ENCODE results near the gene CPNE8.

The CPNE8 gene

GRCh38 chr12:38905480-38906351 is at the start of gene CPNE8:
CPNE8 (minus strand) TSS chr12:38905591; CDS start chr12:38905534, 57 bp downstream.
- peak in 52 of 56 donors; percentile 16 to 79 (median 50) for DNase-seq

- no peak for DNase-seq
Measured at GRCh38 chr12:38954238-38954873, 49.0 kb upstream of the CPNE8 start.

DNA sequence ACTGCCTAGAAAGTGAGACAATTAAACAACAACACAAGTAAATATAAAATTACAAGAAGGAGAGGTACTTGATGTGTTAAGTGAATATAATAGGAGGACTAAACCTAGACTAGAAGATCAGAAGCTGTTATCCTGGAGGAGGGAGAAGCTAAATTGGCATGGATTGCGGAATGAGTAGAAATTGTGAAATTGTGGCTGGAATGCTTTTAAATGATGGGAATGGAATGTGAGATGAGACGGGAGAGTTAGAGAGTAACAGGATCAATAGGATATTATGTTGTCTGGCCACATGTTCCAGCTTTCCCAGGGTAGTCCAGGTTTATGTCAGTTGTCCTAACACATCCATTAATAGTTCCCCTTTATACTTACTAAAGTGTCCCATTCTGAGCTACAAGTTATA is 44.0 kb upstream of the CPNE8 start:
- no peak for DNase-seq

DNA sequence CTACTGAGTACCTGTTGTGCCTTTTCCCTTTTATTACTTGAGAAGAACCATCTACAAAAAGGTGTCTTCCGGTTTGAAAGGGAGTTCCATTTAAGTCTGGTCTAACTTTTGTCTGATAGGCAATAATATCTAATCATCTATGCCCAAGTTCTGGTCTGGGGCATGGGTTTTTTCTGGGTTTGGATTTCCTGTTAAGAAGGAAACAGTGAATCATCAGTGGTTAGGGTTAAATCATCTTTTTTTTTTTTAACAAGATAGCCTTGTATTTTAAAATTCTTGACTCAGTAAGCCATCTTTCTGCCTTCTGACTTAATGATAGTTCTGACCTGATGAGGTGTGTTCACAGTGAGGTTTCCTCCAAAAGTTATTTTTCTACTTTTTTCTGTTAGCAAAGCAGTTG is 29.3 kb upstream of the CPNE8 start:
- no peak for DNase-seq

- no peak for DNase-seq
Measured at GRCh38 chr12:38934078-38934584, 28.7 kb upstream of the CPNE8 start.

DNA sequence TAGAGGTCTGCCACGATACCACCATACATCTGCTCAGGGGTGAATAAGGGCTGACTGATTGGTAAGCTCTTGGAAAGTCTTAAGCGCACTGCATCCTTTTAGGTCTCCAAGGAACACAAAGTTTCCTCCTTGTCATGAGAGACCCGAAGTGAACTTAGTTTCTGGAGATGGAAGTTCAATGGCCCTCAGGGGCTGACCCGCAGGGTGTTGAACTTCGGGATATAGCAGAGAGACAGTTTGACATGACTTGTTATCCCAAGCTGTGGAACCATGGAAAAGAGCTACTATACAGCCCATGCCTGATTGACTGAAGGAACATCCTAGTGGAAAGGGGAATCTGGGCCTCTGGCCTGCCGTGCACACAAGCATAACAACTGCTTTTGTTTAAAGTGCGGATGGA is 26.9 kb upstream of the CPNE8 start:
- no peak for DNase-seq

DNA sequence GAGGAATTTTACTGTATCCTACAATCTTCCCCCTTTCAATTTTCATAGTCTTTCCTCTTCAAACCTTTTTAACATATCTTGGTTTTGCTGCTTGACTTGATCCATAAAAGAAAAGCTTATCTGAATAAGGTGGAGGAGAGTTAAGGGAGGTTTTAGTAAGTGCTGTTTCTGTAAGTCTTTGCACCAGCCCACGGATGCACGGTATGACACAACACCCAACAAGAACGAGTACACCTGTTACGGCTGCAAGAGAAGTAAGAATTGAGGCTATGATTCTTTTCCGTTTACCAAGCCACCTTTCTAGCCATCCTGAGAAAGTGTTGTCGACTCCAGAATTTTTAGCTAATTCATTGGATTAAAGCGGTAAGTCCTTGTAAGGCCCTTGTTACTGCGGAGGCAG is 26.1 kb upstream of the CPNE8 start:
- no peak for DNase-seq

DNA sequence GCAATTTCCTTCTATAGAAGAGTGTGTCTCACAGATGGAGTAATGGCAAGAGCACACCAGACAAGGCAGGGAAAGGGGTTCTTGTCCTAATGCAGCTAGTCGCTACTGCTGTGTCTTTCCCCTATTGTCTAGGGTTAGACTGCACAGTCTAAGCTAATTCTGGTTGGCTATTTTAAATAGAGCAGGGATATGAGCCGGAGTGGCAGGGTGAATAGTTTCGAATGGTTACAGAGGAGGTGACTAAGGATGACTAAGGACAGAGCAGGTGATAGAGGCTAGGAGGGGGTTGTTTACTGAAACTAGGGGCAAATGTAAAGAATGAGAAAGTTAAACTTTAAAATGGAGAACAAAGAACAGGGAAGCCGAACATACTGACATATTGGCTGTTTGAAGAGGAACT is 25.6 kb upstream of the CPNE8 start:
- DNase-seq: no peak

- DNase-seq: no peak
Measured at GRCh38 chr12:38926501-38926900, 21.1 kb upstream of the CPNE8 start.

DNA sequence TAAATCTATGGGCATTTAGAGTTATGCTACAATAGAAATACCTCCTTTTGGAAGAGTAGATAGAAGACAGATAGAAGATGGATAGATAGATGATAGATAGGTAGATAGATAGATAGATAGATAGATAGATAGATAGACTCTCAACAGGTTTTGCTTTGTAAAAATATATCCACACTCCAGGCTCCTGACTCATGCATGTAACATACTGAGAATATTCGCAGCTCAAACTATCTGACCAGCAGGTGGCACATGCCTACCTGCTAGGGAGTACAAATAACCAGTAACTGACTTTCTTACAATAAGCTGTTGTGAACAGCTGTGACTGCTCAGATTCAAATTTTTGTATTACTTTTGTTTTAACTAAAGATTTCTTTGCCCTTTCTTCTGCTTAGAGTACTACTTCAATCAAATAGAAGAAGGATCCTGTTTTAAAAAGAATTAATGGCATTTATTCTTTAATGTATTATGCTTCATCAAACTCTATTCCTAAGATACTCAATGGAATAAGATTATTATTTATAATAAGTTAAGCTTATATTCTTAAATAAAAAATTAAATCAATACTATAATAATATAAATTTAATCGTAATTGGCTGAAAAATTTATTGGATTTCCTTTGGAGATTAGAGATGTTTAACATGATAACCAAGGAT is 15.8 kb upstream of the CPNE8 start:
- DNase-seq: peak in 4 of 56 donors; percentile 0 to 10 (median 4)

DNA sequence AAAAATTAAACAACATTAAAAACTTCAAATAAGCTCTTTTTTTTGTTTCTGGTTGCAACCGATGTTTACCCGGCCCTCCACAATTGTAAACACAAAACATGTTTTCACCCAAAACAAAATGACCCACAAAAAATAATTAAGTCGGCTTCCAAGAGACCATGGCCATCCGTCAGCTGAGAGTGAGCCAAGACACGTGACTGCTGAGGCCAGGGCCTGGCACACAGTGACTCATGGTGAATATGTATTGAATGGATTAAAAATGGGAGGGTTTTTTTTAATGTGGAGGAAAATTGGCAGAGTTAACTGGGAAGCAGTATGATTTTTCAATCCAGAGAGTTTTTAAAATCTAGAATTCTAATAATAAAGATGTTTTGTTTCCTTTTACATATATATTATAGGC is 13.8 kb upstream of the CPNE8 start:
- DNase-seq: peak in 18 of 56 donors; percentile 1 to 47 (median 18)

GRCh38 chr12:38915429-38916182 is 10.2 kb upstream of the CPNE8 start:
- no peak for DNase-seq

GRCh38 chr12:38912116-38912515 is 6.7 kb upstream of the CPNE8 start:
- peak in 11 of 56 donors; percentile 1 to 17 (median 7) for DNase-seq

- DNase-seq: no peak
Measured at GRCh38 chr12:38911611-38912010, 6.2 kb upstream of the CPNE8 start.

- no peak for DNase-seq
Measured at GRCh38 chr12:38907201-38907923, 2.0 kb upstream of the CPNE8 start.

GRCh38 chr12:38906482-38907200 is 1.2 kb upstream of the CPNE8 start:
- DNase-seq: peak in 54 of 56 donors; percentile 7 to 87 (median 66)

- DNase-seq: peak in 41 of 56 donors; percentile 5 to 70 (median 36)
Measured at GRCh38 chr12:38904537-38905479, 583 bp downstream of the CPNE8 start.

GRCh38 chr12:38903596-38903995 is 1.8 kb downstream of the CPNE8 start:
- DNase-seq: no peak

All from nucleus accumbens (tissue), 56 donors.